Measurements from ENCODE around the gene TMOD1.

DNA sequence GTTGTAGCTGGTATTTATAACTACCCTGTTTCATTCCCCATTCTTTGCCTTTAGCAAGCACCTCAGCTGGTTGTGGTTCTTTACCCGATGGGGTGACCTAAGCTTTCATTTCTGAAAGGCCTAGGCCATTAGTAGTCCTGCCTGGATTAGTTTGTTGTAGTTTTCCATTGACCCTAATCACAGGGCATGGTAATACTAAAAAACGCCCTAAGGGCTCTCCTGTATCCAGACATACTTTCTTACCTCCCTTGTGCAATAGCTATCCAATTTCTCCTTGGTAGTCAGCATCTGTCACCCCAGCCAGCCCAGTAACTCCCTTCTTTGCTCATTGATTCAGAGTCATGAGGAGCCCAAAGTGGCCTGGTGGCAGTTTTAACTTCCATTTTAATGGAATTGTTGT lies 24.0 kb downstream of the TMOD1 start:
- TF ChIP-seq, protein P1, sequence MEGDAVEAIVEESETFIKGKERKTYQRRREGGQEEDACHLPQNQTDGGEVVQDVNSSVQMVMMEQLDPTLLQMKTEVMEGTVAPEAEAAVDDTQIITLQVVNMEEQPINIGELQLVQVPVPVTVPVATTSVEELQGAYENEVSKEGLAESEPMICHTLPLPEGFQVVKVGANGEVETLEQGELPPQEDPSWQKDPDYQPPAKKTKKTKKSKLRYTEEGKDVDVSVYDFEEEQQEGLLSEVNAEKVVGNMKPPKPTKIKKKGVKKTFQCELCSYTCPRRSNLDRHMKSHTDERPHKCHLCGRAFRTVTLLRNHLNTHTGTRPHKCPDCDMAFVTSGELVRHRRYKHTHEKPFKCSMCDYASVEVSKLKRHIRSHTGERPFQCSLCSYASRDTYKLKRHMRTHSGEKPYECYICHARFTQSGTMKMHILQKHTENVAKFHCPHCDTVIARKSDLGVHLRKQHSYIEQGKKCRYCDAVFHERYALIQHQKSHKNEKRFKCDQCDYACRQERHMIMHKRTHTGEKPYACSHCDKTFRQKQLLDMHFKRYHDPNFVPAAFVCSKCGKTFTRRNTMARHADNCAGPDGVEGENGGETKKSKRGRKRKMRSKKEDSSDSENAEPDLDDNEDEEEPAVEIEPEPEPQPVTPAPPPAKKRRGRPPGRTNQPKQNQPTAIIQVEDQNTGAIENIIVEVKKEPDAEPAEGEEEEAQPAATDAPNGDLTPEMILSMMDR (IDR thresholded peaks at IDR 0.05) = no peak
- TF ChIP-seq POLR2A (IDR thresholded peaks at IDR 0.05) = no peak

Measured in uterus (tissue), 2 donors.